HepG2 (cell line): ENCODE measurements around the gene COX6A2. TPM values are rescaled to one million over a fixed set of nuclear protein-coding genes. Genes with fewer than 3 reads are reported as not detected.

Experiments
- ATAC-seq: fragments of 200-7000 bp; cut with Tn5 transposase; 3 replicates; pipeline ENCODE4 v1.9.1; 2020; ENCODE audit warnings: mild to moderate bottlenecking, moderate library complexity
- BruUV-seq: library from RNA; stranded (reverse); fragments of 400-500 nt; replicated peaks from 2 replicates; lab custom pipeline; 2021; lab: Mats Ljungman, UMichigan
- CTCF ChIA-PET: fragments of 300-600 bp; formaldehyde crosslinking; extraction: SDS; loops from one replicate; lab custom pipeline; 2021; ENCODE audit warnings: low total read pairs, inconsistent platforms, low intra/inter-chr PET ratio; lab: Yijun Ruan, JAX
- POLR2A ChIA-PET: fragments of 350-600 bp; sonication (Branson Sonifier 250); formaldehyde crosslinking; loops from one replicate; lab custom pipeline; 2020; ENCODE audit warnings: antibody characterized with exemption, inconsistent platforms; lab: Yijun Ruan, JAX
- DNase-seq: peaks from one replicate; pipeline ENCODE4 v3.0.0-alpha.2; 2015; ENCODE audit warnings: low spot score
- FAIRE-seq: peaks from 3 replicates; lab custom pipeline; 2011; peaks lifted over from hg19 to GRCh38; lab: Jason Lieb, UNC
- H2AFZ ChIP-seq: one replicate; pipeline ENCODE4 v1.6.1; 2011; ENCODE audit warnings: low read length, inconsistent platforms
- H3K27ac ChIP-seq: fragments of 300-600 bp; 3 replicates; pipeline ENCODE4 v1.8.0; 2011; ENCODE audit warnings: mixed run types, mild to moderate bottlenecking, mixed read lengths, low read length, inconsistent platforms; ENCODE audit not compliant: insufficient read depth; ENCODE audit errors: extremely low read length
- H3K27me3 ChIP-seq, 2 experiments: fragments of 200-600 bp in 1 of 2; 2 replicates in 1 of 2; 3 replicates in 1 of 2; pipeline versions ENCODE4 v1.6.0 to v1.8.0; 2011; ENCODE audit warnings: low read length in 2 of 2, mild to moderate bottlenecking in 2 of 2, moderate library complexity in 2 of 2, inconsistent platforms in 1 of 2; ENCODE audit not compliant: insufficient read depth in 2 of 2, control insufficient read depth in 1 of 2
- H3K36me3 ChIP-seq, 2 experiments: fragments of 200-600 bp in 1 of 2; replicated peaks in 1 of 2; 2 replicates in 1 of 2; 3 replicates in 1 of 2; pipeline versions ENCODE4 v1.5.1 to v1.8.0; 2011; ENCODE audit warnings: low read length in 2 of 2, inconsistent platforms in 1 of 2; ENCODE audit not compliant: insufficient read depth in 2 of 2, control insufficient read depth in 1 of 2
- H3K4me1 ChIP-seq: 2 replicates; pipeline ENCODE4 v1.5.1; 2012; ENCODE audit warnings: low read length, inconsistent platforms; ENCODE audit not compliant: insufficient read depth
- H3K4me2 ChIP-seq: 2 replicates; pipeline ENCODE4 v1.6.0; 2011; ENCODE audit warnings: low read depth, low read length, inconsistent platforms
- H3K4me3 ChIP-seq, 3 experiments: fragments of 200-600 bp in 1 of 3; sonication (generic), shearing (Covaris generic) in 1 of 3; replicated peaks in 1 of 3; 2 replicates each; pipeline ENCODE4 v1.5.1; 2011 to 2016; ENCODE audit warnings: low read length in 3 of 3, inconsistent platforms in 2 of 3, low read depth in 2 of 3, mild to moderate bottlenecking in 2 of 3, control low read depth in 1 of 3, mixed read lengths in 1 of 3; ENCODE audit not compliant: insufficient read depth in 1 of 3
- H3K79me2 ChIP-seq: one replicate; pipeline ENCODE4 v1.6.1; 2011; ENCODE audit warnings: low read length, inconsistent platforms; ENCODE audit not compliant: insufficient read depth
- H3K9ac ChIP-seq: 2 replicates; pipeline ENCODE4 v1.6.0; 2011; ENCODE audit warnings: mild to moderate bottlenecking, low read depth, low read length, inconsistent platforms; ENCODE audit not compliant: insufficient read depth
- H3K9me3 ChIP-seq: 2 replicates; pipeline ENCODE4 v1.5.1; 2012; ENCODE audit warnings: mild to moderate bottlenecking, low read length
- H4K20me1 ChIP-seq: 2 replicates; pipeline ENCODE4 v1.6.0; 2011; ENCODE audit warnings: inconsistent platforms, mild to moderate bottlenecking, low read length, moderate library complexity; ENCODE audit not compliant: insufficient read depth
- ATF1 ChIP-seq: IDR thresholded peaks from 2 replicates; pipeline ENCODE4 v1.6.1; 2016; ENCODE audit warnings: mild to moderate bottlenecking, control low read depth
- DBP ChIP-seq: sonication (generic); formaldehyde crosslinking; IDR thresholded peaks from 2 replicates; pipeline ENCODE4 v1.4.0; 2020; ENCODE audit warnings: missing genetic modification reagents; ENCODE audit errors: not compliant biosample characterization
- HNRNPK ChIP-seq: fragments of 200-400 bp; formaldehyde crosslinking; IDR thresholded peaks from 2 replicates; pipeline ENCODE4 v1.6.1; 2018; ENCODE audit warnings: low read length, low read depth, moderate library complexity, mild to moderate bottlenecking; ENCODE audit not compliant: poor library complexity, severe bottlenecking
- NR0B2 ChIP-seq: sonication (generic); formaldehyde crosslinking; IDR thresholded peaks from 2 replicates; pipeline ENCODE4 v1.4.0; 2020; ENCODE audit warnings: mild to moderate bottlenecking, missing genetic modification reagents
- PLRG1 ChIP-seq: fragments of 450-650 bp; conservative IDR thresholded peaks from 2 replicates; pipeline ENCODE4 v1.6.1; 2016
- REST ChIP-seq, 2 experiments: IDR thresholded peaks; 2 replicates each; pipeline ENCODE4 v1.6.1; 2011 to 2012; ENCODE audit warnings: low read length in 2 of 2, borderline replicate concordance in 1 of 2, low read depth in 1 of 2, mild to moderate bottlenecking in 1 of 2, moderate library complexity in 1 of 2
- SKIL ChIP-seq: sonication (generic); formaldehyde crosslinking; IDR thresholded peaks from 2 replicates; pipeline ENCODE4 v1.8.0; 2022; ENCODE audit warnings: missing genetic modification reagents, mild to moderate bottlenecking, moderate library complexity, borderline replicate concordance
- UBTF ChIP-seq: sonication (generic); formaldehyde crosslinking; IDR thresholded peaks from 2 replicates; pipeline ENCODE4 v1.4.0; 2020; ENCODE audit warnings: mild to moderate bottlenecking, missing genetic modification reagents
- ZNF678 ChIP-seq: sonication (generic); formaldehyde crosslinking; IDR thresholded peaks from 2 replicates; pipeline ENCODE4 v1.4.0; 2020; ENCODE audit warnings: mild to moderate bottlenecking, missing genetic modification reagents
- ZNF747 ChIP-seq: sonication (generic); formaldehyde crosslinking; IDR thresholded peaks from 2 replicates; pipeline ENCODE4 v1.8.1; 2023; ENCODE audit warnings: missing genetic modification reagents, mild to moderate bottlenecking, borderline replicate concordance
- WGBS: methylation state at CpG from one replicate; pipeline ENCODE4 v1.1.6; 2017; ENCODE audit warnings: low lambda C conversion rate; 5-methylcytosine and 5-hydroxymethylcytosine counted together
- in situ Hi-C: cut with HindIII; loops from 2 replicates; pipeline ENCODE4 v1.10.0; 2017; ENCODE audit warnings: low pct_unique_long_range_greater_than_20kb; ENCODE audit not compliant: extremely low pct_ligation_motif_present
- intact Hi-C: fragments of 100-400 bp; cut with micrococcal nuclease; formaldehyde crosslinking; loops from one replicate; pipeline ENCODE4 v1.10.0; 2022; ENCODE audit not compliant: unreplicated experiment
- polyA plus RNA-seq, 8 experiments: library from polyadenylated mRNA; depleted of rRNA in 3 of 8; stranded (reverse) in 7 of 8; unstranded in 1 of 8; fragments of >200 nt; fragmentation: Illumina TruSeq in 4 of 8; extraction: Trizol in 4 of 8; gene quantifications; 2 replicates each; pipeline versions ENCODE4 v1.2.1 to v1.2.3, GENCODE V29; 2011 to 2016; ENCODE audit warnings: low read depth in 4 of 8, missing spikeins in 1 of 8, mixed read lengths in 1 of 8; ENCODE audit not compliant: insufficient read depth in 1 of 8
- total RNA-seq, 5 experiments: library from RNA; depleted of rRNA; stranded (reverse); fragments of >200 nt; fragmentation: Illumina TruSeq; extraction: Trizol; gene quantifications; 2 replicates each; pipeline ENCODE4 v1.2.3, GENCODE V29; 2016; ENCODE audit warnings: low read depth in 1 of 5

The COX6A2 gene
- total and polyA plus RNA-seq, 2 of the 13 experiments (the other 11 are each of a cell fraction or from before 2014, with no cell fraction given): not detected

GRCh38 chr16:31458844-31459686 is 30.9 kb upstream of the COX6A2 start, which contains the start of gene ARMC5:
Gene ARMC5, plus strand, starts transcription at chr16:31459501. Its CDS starts 24 bp downstream, at chr16:31459525.
- H4K20me1 ChIP-seq: peaks cover 43% of the 10 kb centered on the region
- H3K9me3 ChIP-seq: no peaks in the 10 kb centered on the region
- ChIA-PET POLR2A (interaction anchor here (0.8 to 8.3 kb wide), 30 partner anchors 8 to 460 kb away, joined by 3 to 110 read pairs (median 8); partner anchors contain the start of genes FUS, KAT8, PYCARD and RUSF1), CTCF (interaction anchor here (0.7 kb wide), 1 partner anchor 19 kb away, joined by 3 read pairs; no protein-coding TSS in a partner anchor)
- in situ Hi-C loops (loop anchor here (5.0 to 10.0 kb wide), 3 partner anchors 243 to 467 kb away; partner anchors contain the start of gene ZNF267), intact Hi-C loops (loop anchor here (1.0 to 5.0 kb wide), 4 partner anchors 18 to 413 kb away; partner anchors contain the start of genes RUSF1 and ZNF267)
- peak within 1 kb of the TSS; percentile 71 to 98 (median 83) for H3K4me3 ChIP-seq
- H3K27me3 ChIP-seq: no peaks in the 10 kb centered on the region; a peak in 1 of 5 replicates
- H3K79me2 ChIP-seq: peaks cover 38% of the 10 kb centered on the region
- FAIRE-seq: no peak
- peaks cover 23 to 29% of the 10 kb centered on the region in 2 experiments for H3K36me3 ChIP-seq
- H2AFZ ChIP-seq: no peak within 1 kb of the TSS
- peak; percentile 98 for DNase-seq
- H3K4me2 ChIP-seq: peak within 1 kb of the TSS; percentile 99
- peak within 1 kb of the TSS; percentile 97 for H3K9ac ChIP-seq
- under 1% methylated on average over 43 of the region's 91 CpGs for WGBS
- H3K4me1 ChIP-seq: peaks cover 49% of the 10 kb centered on the region
- H3K27ac ChIP-seq: peak within 1 kb of the TSS; percentile 95
- ATAC-seq: peak; percentile 76
- TSS peak; percentile 57 for BruUV-seq
- TF ChIP-seq REST (IDR thresholded peaks at IDR 0.05; ENCODE audit: borderline replicate concordance in 1 of 2, low read depth in 1 of 2, low read length in 2 of 2) (peak in 1 of 2 experiments; percentile 56; a peak in 1 of 4 replicates), NR0B2 (peak; percentile 89; the same call in 1 of the 2 replicates), DBP (CRISPR knock-in tag) (peak; percentile 69), ATF1 (CRISPR knock-in tag) (peak; percentile 95), ZNF747 (CRISPR knock-in tag) (peak; percentile 78), HNRNPK (peak; percentile 30), UBTF (peak; percentile 87), PLRG1 (no peak), SKIL (CRISPR knock-in tag) (0 out of 2 replicates have a peak, but pooled peaks have one; percentile 23), ZNF678 (CRISPR knock-in tag) (peak; percentile 70; the same call in 1 of the 2 replicates)
